Left forelimb (tissue), 1 donor: ENCODE results near the gene ZNF521.

Experiments used
- DNase-seq: peaks from one replicate; pipeline ENCODE4 v3.0.0-alpha.2; 2018; ENCODE audit warnings: low spot score

The ZNF521 gene

GRCh38 chr18:25075783-25076182 lies 276.2 kb downstream of the ZNF521 start:
- no peak for DNase-seq

GRCh38 chr18:25075331-25075730 lies 276.6 kb downstream of the ZNF521 start:
- DNase-seq, result no peak

DNA sequence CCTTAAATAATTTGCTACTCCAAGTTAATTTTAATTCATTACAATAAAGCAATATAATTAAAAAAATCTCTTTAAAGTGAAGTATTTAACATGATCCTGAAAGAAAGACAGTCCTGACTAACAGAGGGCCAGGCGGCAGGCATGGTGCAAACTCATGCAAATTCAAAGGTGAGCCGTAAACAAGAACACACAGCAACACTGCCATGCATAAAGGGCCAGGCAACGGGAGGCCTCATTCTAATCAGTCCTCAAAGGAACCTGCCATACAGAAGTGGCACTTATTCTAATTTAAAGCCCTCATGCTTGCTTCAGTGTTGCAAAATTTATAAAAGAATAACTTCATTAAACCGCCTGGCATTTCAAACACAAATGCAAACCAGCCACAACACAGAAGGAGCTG lies 277.0 kb downstream of the ZNF521 start:
- DNase-seq, result no peak

- DNase-seq, result no peak
Measured at GRCh38 chr18:25072205-25072604, 279.8 kb downstream of the ZNF521 start.

GRCh38 chr18:25067275-25068025 lies 284.5 kb downstream of the ZNF521 start:
- no peak for DNase-seq

DNA sequence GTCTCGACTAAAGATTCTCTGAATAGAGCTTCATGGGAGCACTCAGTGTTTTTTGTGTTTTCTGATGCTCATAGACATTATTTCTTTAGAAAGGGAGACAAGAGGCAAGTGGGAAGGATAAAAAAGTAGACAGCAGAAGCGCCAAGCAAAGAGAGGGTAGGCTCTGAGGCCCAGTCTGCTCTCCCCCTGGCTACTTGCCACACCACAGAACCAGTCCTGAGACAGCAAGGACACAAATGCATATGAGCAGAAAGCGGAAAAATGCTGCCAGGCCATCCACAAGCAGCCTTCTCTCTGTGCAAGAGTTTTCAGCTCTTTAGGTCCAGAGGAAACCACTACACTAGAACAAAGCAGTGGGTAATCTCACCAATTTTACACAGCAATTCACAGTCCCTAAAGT lies 285.4 kb downstream of the ZNF521 start:
- no peak for DNase-seq

DNA sequence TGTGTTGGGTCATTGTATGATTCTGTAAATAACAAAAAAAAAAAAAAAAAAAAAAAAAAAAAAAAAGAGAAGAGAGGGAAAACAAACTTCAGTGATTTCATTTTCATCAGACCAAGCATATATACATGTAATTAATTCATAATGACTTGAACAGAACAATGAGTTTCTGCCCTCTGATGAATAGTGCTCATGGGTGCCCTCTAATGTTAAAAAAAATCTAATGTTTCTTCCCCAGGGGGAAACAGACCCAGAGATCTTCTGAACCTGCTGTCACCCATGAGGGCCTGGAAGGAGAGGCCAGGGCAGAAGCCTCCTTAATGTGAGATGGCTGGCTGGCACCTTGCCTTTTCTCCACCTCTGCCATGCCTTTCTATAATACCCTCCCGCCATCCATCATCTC lies 289.2 kb downstream of the ZNF521 start:
- DNase-seq, result no peak

GRCh38 chr18:25061395-25061794 lies 290.6 kb downstream of the ZNF521 start:
- no peak for DNase-seq

GRCh38 chr18:25058521-25058920 lies 293.4 kb downstream of the ZNF521 start:
- no peak for DNase-seq

- DNase-seq, result no peak
Measured at GRCh38 chr18:25057491-25058050, 294.4 kb downstream of the ZNF521 start.

GRCh38 chr18:25056429-25056828 lies 295.5 kb downstream of the ZNF521 start:
- DNase-seq, result no peak

DNA sequence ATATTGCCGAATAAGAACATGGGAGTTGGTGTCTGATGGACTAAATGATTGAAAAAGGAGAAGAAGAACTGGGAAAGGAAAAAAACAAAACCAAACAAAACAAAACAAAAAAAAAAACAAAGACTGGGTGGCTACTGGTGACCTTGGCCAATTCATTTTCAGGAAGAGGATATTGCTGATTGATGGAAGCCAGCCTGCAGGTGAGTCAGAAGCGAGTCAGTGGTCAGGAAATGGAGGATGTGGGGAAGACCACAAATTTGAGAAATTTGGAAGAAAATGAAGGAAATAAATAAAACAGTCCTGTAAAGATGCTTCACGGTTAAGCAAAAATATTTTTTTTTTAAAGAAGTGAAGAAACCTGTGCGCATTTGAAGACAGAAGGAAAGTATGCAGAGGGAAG lies 296.9 kb downstream of the ZNF521 start:
- no peak for DNase-seq

DNA sequence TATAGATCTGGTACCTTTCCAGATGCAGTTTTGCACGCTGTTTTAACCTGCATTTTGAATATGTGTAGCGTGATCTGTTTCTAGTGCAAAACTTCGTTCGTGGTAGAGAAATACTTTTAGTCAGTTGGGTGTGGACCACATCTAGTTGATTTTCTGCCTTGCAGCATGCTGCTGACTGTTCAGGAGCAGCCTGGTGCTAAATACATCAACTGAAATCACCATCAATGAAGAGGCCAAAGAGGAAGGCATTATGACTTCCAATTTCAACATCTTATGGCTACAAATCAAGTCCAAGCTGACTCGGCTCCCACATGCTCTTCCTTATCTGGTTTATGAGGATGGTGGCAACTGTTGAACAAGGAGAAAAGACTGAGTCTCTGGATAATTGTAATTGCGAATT lies 298.5 kb downstream of the ZNF521 start:
- no peak for DNase-seq

GRCh38 chr18:25052511-25052921 lies 299.4 kb downstream of the ZNF521 start:
- no peak for DNase-seq

GRCh38 chr18:25050605-25051004 lies 301.4 kb downstream of the ZNF521 start:
- no peak for DNase-seq

DNA sequence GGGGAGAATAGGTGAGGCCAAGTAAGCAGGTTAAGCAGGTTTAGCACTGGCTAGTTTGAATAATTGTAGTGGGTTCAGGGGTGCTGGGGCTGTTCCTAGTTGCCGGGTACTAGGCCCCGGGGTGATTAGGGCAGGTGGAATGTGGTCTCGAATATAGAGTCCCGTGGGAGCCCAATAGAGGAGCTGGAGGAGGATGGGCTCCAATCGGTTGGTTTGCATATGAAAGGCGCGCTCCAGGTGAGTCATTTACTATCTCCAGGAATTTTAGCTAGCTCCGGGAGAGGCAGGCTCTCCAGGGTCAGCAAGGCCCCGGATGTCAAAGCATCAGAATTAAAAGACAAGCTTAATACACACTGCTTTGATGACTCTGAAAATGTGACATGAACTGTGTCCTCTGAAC lies 304.0 kb downstream of the ZNF521 start:
- DNase-seq, result no peak

- DNase-seq, result no peak
Measured at GRCh38 chr18:25047421-25047820, 304.5 kb downstream of the ZNF521 start.

GRCh38 chr18:25044694-25045093 lies 307.3 kb downstream of the ZNF521 start:
- no peak for DNase-seq

GRCh38 chr18:25043104-25043503 lies 308.9 kb downstream of the ZNF521 start:
- DNase-seq, result no peak

DNA sequence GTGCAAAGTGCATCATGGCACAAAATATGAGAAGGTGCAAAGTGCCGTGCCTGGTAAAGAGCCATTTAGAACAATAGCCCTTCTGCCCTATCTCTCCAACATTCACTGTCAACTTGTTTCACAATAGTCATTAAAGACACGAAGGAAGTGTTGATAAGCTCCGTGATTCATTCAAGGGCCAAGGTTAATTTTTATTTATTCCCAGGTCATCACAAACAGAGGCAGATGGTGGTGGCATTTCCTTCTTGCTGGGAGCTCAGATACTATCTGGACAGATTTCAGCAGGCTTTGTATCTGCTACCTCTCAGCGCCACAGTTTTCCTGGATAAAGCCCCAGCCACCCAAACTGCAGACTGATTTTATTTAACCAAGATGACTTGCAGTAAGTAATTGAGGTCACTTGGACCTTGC lies 309.3 kb downstream of the ZNF521 start:
- DNase-seq, result no peak

DNA sequence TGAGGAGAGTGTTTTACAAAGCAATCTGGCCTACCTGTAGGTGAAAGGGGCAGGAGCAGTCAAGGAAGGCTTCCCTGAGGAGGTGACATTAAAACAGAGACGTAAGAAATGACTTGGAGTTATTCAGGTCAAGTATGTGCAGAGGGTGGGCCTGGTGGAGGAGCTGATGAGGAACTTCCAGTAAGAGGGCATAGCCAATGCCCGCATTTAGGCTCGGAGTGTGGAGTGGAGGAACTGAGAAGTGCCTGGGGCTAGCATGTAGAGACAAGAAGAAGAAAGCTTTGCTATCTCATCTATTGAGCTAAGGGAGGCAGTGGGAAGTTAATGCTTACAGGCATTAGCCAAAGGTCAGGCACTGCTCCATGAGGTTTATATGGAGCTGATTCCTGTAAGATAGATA lies 312.2 kb downstream of the ZNF521 start:
- no peak for DNase-seq

- no peak for DNase-seq
Measured at GRCh38 chr18:25038261-25038660, 313.7 kb downstream of the ZNF521 start.

DNA sequence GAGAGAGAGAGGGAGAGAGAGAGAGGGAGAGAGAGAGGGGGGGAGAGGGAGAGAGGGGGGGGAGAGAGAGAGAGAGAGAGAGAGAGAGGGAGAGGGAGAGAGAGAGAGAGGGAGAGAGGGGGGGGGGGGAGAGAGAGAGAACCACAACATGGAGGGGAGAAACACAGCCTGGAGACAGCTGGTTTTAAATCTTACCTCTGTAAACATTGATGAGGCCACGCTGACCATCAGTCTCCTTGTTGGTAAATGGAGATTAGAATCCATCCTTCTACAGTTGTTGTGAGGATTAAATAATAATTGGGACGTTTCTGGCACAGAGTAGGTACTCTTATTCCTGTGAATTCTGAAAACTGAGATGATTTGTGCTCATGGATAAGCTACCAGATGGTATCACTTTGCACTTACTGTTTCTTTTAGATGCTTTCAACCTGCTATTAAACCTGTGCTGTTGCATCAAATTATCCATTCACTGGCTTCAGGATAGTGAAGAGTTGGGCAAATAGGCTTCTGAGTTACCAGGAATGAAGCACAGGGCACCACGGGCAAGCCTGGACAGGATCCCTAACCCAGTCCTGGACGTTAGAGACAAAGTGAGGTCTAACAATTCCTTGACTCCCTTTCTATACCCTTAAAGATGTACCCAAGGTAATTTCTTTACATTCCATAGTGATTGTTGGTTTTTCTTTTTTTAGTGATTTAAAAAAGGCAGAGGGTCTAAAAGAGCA lies 318.1 kb downstream of the ZNF521 start:
- no peak for DNase-seq
